ENCODE data around the gene C11orf54.
"Not testable (repeated sequence)": the region's sequence is repeated elsewhere in the genome, so short reads cannot be mapped to it uniquely, and the experiment has no call there.

Gene C11orf54

GRCh38 chr11:93756748-93757147 is 15.3 kb downstream of the C11orf54 start:
- DNase-seq (ENCODE audit: extremely low spot score) = no peak
- CTCF ChIA-PET = interaction anchor here (0.9 to 1.3 kb wide), 3 partner anchors 11 to 27 kb away, joined by 3 to 7 read pairs (median 3); partner anchors contain the start of gene MED17
- no peak for TF ChIP-seq CTCF (IDR thresholded peaks at IDR 0.05; ENCODE audit: control extremely low read depth, extremely low read depth, low read depth, missing control alignments)
- POLR2A ChIA-PET = interaction anchor here (0.8 kb wide), 1 partner anchor 15 kb away, joined by 4 read pairs; the partner anchor contains the start of genes C11orf54 and TAF1D

GRCh38 chr11:93757301-93757700 is 15.8 kb downstream of the C11orf54 start:
- TF ChIP-seq CTCF (IDR thresholded peaks at IDR 0.05; ENCODE audit: control extremely low read depth, extremely low read depth, low read depth, missing control alignments) = no peak
- ChIA-PET CTCF (interaction anchor here (1.2 to 1.4 kb wide), 2 partner anchors 11 to 27 kb away, joined by 4 to 7 read pairs; partner anchors contain the start of gene MED17), POLR2A (no interaction called here)
- DNase-seq (ENCODE audit: extremely low spot score) = no peak

- TF ChIP-seq CTCF (IDR thresholded peaks at IDR 0.05; ENCODE audit: control extremely low read depth, extremely low read depth, low read depth, missing control alignments) = no peak
- no peak for DNase-seq (ENCODE audit: extremely low spot score)
- CTCF ChIA-PET = interaction anchor here (1.4 kb wide), 1 partner anchor 10 kb away, joined by 4 read pairs; no protein-coding TSS in a partner anchor
- POLR2A ChIA-PET = no interaction called here
These were observed 16.7 kb downstream of the C11orf54 start for GRCh38 chr11:93757924-93758865.

- POLR2A ChIA-PET; DNase-seq (ENCODE audit: extremely low spot score): not testable (repeated sequence)
- CTCF ChIA-PET = interaction anchor here (1.0 kb wide), 1 partner anchor 13 kb away, joined by 3 read pairs; no protein-coding TSS in a partner anchor
These were observed 17.7 kb downstream of the C11orf54 start for GRCh38 chr11:93759123-93759522.

- POLR2A ChIA-PET = no interaction called here
- no peak for DNase-seq (ENCODE audit: extremely low spot score)
- TF ChIP-seq CTCF (IDR thresholded peaks at IDR 0.05; ENCODE audit: control extremely low read depth, extremely low read depth, low read depth, missing control alignments) = no peak
- CTCF ChIA-PET = interaction anchor here (0.6 to 1.5 kb wide), 3 partner anchors 10 to 35 kb away, joined by 3 read pairs; no protein-coding TSS in a partner anchor
These were observed 20.4 kb downstream of the C11orf54 start for GRCh38 chr11:93761910-93762309.

- POLR2A ChIA-PET = no interaction called here
- TF ChIP-seq CTCF (IDR thresholded peaks at IDR 0.05; ENCODE audit: control extremely low read depth, extremely low read depth, low read depth, missing control alignments) = no peak
- DNase-seq (ENCODE audit: extremely low spot score) = no peak
- CTCF ChIA-PET = interaction anchor here (1.0 kb wide), 1 partner anchor 18 kb away, joined by 4 read pairs; the partner anchor contains the start of gene MED17
These were observed 24.1 kb downstream of the C11orf54 start for GRCh38 chr11:93765551-93765950.

GRCh38 chr11:93766504-93766903 is 25.0 kb downstream of the C11orf54 start:
- no peak for TF ChIP-seq CTCF (IDR thresholded peaks at IDR 0.05; ENCODE audit: control extremely low read depth, extremely low read depth, low read depth, missing control alignments)
- POLR2A ChIA-PET = no interaction called here
- CTCF ChIA-PET = interaction anchor here (1.0 kb wide), 1 partner anchor 17 kb away, joined by 4 read pairs; the partner anchor contains the start of gene MED17
- no peak for DNase-seq (ENCODE audit: extremely low spot score)

Data from GM10248 (cell line).